ENCODE results near the gene SLMAP. TPM values are rescaled to one million over a fixed set of nuclear protein-coding genes. Genes with fewer than 3 reads are reported as not detected.

The SLMAP gene
- total RNA-seq, 1 experiment from 2014 or later, result 49.2 TPM

- no peaks in the 10 kb centered on the region for H3K4me1 ChIP-seq (ENCODE audit: control insufficient read depth, insufficient read depth, low read length)
- no TSS peak for BruUV-seq (replicated peaks)
- H3K4me3 ChIP-seq (ENCODE audit: low read depth in 2 of 2, low read length in 2 of 2), result no peak overlapping the region
- CTCF ChIA-PET, result interaction anchor here (0.7 kb wide), 1 partner anchor 141 kb away, joined by 4 read pairs; no protein-coding TSS in a partner anchor
- no peak for ATAC-seq
- no peak for DNase-seq (ENCODE audit: low read depth, low spot score)
- in situ Hi-C loops (cut with HindIII; ENCODE audit: low pct_unique_long_range_greater_than_20kb, low sequenced_read_pairs) (no loop called here), intact Hi-C loops (cut with micrococcal nuclease; ENCODE audit: unreplicated experiment) (no loop called here)
- H3K27ac ChIP-seq (ENCODE audit: low read length), result no peak overlapping the region
- H3K9me3 ChIP-seq (ENCODE audit: control insufficient read depth, insufficient read depth, low read depth, low read length), result no peaks in the 10 kb centered on the region
- 0 out of 2 replicates have a peak, but pooled peaks cover 2% of the 10 kb centered on the region for H3K36me3 ChIP-seq (ENCODE audit: control insufficient read depth, insufficient read depth, low read length)
- POLR2A ChIA-PET, result no interaction called here
- TF ChIP-seq, protein P1, sequence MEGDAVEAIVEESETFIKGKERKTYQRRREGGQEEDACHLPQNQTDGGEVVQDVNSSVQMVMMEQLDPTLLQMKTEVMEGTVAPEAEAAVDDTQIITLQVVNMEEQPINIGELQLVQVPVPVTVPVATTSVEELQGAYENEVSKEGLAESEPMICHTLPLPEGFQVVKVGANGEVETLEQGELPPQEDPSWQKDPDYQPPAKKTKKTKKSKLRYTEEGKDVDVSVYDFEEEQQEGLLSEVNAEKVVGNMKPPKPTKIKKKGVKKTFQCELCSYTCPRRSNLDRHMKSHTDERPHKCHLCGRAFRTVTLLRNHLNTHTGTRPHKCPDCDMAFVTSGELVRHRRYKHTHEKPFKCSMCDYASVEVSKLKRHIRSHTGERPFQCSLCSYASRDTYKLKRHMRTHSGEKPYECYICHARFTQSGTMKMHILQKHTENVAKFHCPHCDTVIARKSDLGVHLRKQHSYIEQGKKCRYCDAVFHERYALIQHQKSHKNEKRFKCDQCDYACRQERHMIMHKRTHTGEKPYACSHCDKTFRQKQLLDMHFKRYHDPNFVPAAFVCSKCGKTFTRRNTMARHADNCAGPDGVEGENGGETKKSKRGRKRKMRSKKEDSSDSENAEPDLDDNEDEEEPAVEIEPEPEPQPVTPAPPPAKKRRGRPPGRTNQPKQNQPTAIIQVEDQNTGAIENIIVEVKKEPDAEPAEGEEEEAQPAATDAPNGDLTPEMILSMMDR (IDR thresholded peaks at IDR 0.05), result no peak
- TF ChIP-seq TCF7L2 (IDR thresholded peaks at IDR 0.05; ENCODE audit: low read depth, low read length), result no peak
- H3K27me3 ChIP-seq (ENCODE audit: control insufficient read depth, insufficient read depth, low read length), result no peaks in the 10 kb centered on the region
Observed at GRCh38 chr3:57770009-57770827, 14.1 kb downstream of the SLMAP start.

- intact Hi-C loops (cut with micrococcal nuclease; ENCODE audit: unreplicated experiment) (no loop called here), in situ Hi-C loops (cut with HindIII; ENCODE audit: low pct_unique_long_range_greater_than_20kb, low sequenced_read_pairs) (no loop called here)
- no peaks in the 10 kb centered on the region for H3K9me3 ChIP-seq (ENCODE audit: control insufficient read depth, insufficient read depth, low read depth, low read length)
- TF ChIP-seq POLR2AphosphoS5 (IDR thresholded peaks at IDR 0.05; ENCODE audit: low read depth, low read length) (no peak), REST (IDR thresholded peaks at IDR 0.05; ENCODE audit: insufficient read depth in 1 of 2, low read depth in 2 of 2, low read length in 1 of 2) (no peak), SIN3A (IDR thresholded peaks at IDR 0.05; ENCODE audit: borderline replicate concordance, insufficient read depth, low read depth, low read length) (no peak), TCF7L2 (IDR thresholded peaks at IDR 0.05; ENCODE audit: low read depth, low read length) (no peak)
- TF ChIP-seq, protein P1 (IDR thresholded peaks at IDR 0.05), result no peak
- BruUV-seq (replicated peaks), result no TSS peak
- CTCF ChIA-PET, result no interaction called here
- no peak for DNase-seq (ENCODE audit: low read depth, low spot score)
- no peaks in the 10 kb centered on the region for H3K36me3 ChIP-seq (ENCODE audit: control insufficient read depth, insufficient read depth, low read length)
- no peak for ATAC-seq
- no peak overlapping the region for H3K27ac ChIP-seq (ENCODE audit: low read length)
- no peaks in the 10 kb centered on the region for H3K4me1 ChIP-seq (ENCODE audit: control insufficient read depth, insufficient read depth, low read length)
- H3K27me3 ChIP-seq (ENCODE audit: control insufficient read depth, insufficient read depth, low read length), result no peaks in the 10 kb centered on the region
- POLR2A ChIA-PET, result no interaction called here
- no peak overlapping the region for H3K4me3 ChIP-seq (ENCODE audit: low read depth in 2 of 2, low read length in 2 of 2)
Observed at GRCh38 chr3:57772251-57772650, 16.1 kb downstream of the SLMAP start.
